Renal pelvis (tissue), 4 donors: ENCODE data around the gene TRIM34. TPM values are rescaled to one million over a fixed set of nuclear protein-coding genes. Genes with fewer than 3 reads are reported as not detected.
"Not testable (repeated sequence)": the region's sequence is repeated elsewhere in the genome, so short reads cannot be mapped to it uniquely, and the experiment has no call there.

Experiments used
- DNase-seq: peaks from one replicate; pipeline ENCODE4 v3.0.0-alpha.2; 2013
- polyA plus RNA-seq, 3 donors: library from polyadenylated mRNA; unstranded; fragments of 120-200 nt; gene quantifications; one replicate each; pipeline ENCODE4 v1.2.1, GENCODE V29; 2013; ENCODE audit not compliant: insufficient read length in 3 of 3

Gene TRIM34
- polyA plus RNA-seq, 3 donors = 6.7 to 9.0 (median 7.9) TPM

- DNase-seq = peak; percentile 3
Measured at GRCh38 chr11:5684036-5684645, 59.3 kb downstream of the TRIM34 start.

GRCh38 chr11:5684646-5685362, 60.0 kb downstream of the TRIM34 start, which contains the start of gene TRIM5:
Gene TRIM5, minus strand, starts transcription at chr11:5685074. Its CDS starts 4,897 bp downstream, at chr11:5680177.
- DNase-seq = peak; percentile 95

- DNase-seq = no peak
Measured at GRCh38 chr11:5686426-5686825, 61.6 kb downstream of the TRIM34 start.

GRCh38 chr11:5688482-5688881, 63.7 kb downstream of the TRIM34 start:
- DNase-seq = no peak

- DNase-seq = peak; percentile 17
Measured at GRCh38 chr11:5689551-5689983, 64.8 kb downstream of the TRIM34 start, which contains the start of gene TRIM22. Gene TRIM22, plus strand, starts transcription at chr11:5689790. Its CDS starts 6,443 bp downstream, at chr11:5696233.

DNA sequence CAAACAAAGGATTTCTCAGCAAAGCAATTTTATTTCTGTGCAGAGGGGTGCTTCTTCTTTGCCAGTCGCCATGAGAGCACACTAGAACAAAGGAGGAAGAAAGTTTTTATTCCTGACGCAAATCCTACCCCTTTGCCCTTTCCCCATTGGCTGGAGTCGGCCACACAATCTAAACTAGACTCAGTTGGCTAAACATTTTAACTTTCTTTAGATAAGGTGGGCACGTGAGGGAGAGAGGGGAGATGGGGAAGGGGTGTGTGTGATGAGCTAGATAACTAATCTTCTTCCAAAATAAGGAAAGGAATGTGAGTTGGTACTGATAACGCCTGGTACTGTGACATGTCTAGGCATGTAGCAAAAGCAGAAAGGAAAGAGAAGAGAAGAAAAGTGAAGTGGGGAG, 65.4 kb downstream of the TRIM34 start:
- DNase-seq = no peak

DNA sequence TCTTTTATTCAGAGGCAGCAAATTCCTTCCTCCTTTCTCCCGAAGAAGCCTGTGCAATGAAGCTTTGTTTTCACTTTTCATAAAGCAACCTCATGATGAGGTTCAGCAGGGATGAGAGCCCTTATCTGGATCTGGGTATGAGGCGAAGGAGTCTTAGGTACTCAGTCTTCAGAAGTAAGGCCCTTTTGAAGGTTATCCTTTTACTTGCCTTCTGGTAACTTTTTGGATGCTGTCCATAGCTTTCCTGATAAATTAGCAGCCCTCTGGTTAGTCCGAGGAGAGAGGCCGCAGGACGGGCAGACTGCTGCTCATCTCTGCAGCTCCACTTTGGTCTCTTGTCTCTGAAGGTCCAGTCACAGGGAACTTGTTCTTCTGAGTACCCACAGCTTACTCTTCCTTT, 65.9 kb downstream of the TRIM34 start:
- no peak for DNase-seq

DNA sequence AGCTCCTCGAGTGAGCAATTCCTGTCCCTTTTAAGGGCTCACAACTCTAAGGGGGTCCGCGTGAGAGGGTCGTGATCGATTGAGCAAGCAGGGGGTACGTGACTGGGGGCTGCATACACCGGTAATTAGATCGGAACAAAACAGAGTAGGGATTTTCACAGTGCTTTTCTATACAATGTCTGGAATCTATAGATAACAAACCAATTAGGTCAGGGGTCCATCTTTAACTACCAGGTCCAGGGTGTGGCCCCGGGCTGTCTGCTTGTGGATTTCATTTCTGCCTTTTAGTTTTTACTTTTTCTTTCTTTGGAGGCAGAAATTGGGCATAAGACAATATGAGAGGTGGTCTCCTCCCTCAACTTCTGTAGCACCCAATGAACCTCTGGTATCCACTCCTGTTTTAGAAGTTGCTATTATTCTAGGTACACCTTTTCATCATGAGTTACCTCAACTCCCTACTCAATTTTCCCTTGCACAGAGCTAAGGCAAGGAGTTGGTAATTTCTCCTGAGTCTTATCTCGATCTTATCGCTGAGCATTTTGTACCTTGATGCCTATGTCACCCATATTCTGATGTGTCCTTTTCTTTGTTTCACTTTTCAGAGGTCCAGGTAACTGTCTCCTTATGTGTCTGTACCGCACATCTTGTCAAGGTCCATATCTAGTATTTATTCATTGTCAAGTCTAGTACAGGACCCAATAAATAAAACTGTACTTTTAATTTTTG, 66.6 kb downstream of the TRIM34 start:
- not testable (repeated sequence) for DNase-seq

- no peak for DNase-seq
Measured at GRCh38 chr11:5691964-5692361, 67.2 kb downstream of the TRIM34 start.

Other genes starting within 250 kb of the TRIM34 start
- gene OR51M1, start 241.2 kb upstream of the TRIM34 start, polyA plus RNA-seq = under 1 TPM in 2 of 3 donors, not detected in 1; 0.09 to 0.14 TPM
- gene OR51Q1, start 202.9 kb upstream of the TRIM34 start, polyA plus RNA-seq = under 1 TPM in 1 of 3 donors, not detected in 2; 0.16 TPM
- not detected for gene OR51I1, start 183.5 kb upstream of the TRIM34 start, polyA plus RNA-seq
- not detected for gene OR51I2, start 175.7 kb upstream of the TRIM34 start, polyA plus RNA-seq
- not detected for gene OR52D1, start 136.3 kb upstream of the TRIM34 start, polyA plus RNA-seq
- not detected for gene UBQLN3, start 115.0 kb upstream of the TRIM34 start, polyA plus RNA-seq
- 1 to 10 TPM in 2 of 3 donors, under 1 TPM in 1; 0.51 to 1.2 (median 1.1) TPM for gene UBQLNL, start 108.3 kb upstream of the TRIM34 start, polyA plus RNA-seq
- under 1 TPM in 1 of 3 donors, not detected in 2; 0.17 TPM for gene OR52H1, start 76.5 kb upstream of the TRIM34 start, polyA plus RNA-seq
- gene OR52B6, start 44.1 kb upstream of the TRIM34 start, polyA plus RNA-seq = not detected
- 10 to 100 TPM; 20.0 to 38.2 (median 27.1) TPM for gene TRIM6, start 28.4 kb upstream of the TRIM34 start, polyA plus RNA-seq
- gene TRIM5, start 60.1 kb downstream of the TRIM34 start, polyA plus RNA-seq = 10 to 100 TPM; 34.1 to 51.7 (median 43.5) TPM
- 10 to 100 TPM in 1 of 3 donors, 1 to 10 TPM in 2; 5.3 to 10.8 (median 7.7) TPM for gene TRIM22, start 64.8 kb downstream of the TRIM34 start, polyA plus RNA-seq
- gene OR56B1, start 111.4 kb downstream of the TRIM34 start, polyA plus RNA-seq = not detected
- gene OR52N4, start 129.2 kb downstream of the TRIM34 start, polyA plus RNA-seq = not detected
- gene OR52N5, start 158.4 kb downstream of the TRIM34 start, polyA plus RNA-seq = not detected
- not detected for gene OR52N1, start 166.3 kb downstream of the TRIM34 start, polyA plus RNA-seq
- gene OR52N2, start 183.9 kb downstream of the TRIM34 start, polyA plus RNA-seq = not detected
- not detected for gene OR52E6, start 216.9 kb downstream of the TRIM34 start, polyA plus RNA-seq
- not detected for gene OR52E8, start 232.7 kb downstream of the TRIM34 start, polyA plus RNA-seq